Heart left ventricle (tissue), 16 donors: Measurements from ENCODE around the gene DUSP10. TPM values are rescaled to one million over a fixed set of nuclear protein-coding genes. Genes with fewer than 3 reads are reported as not detected.

Experiments used
- ATAC-seq, 4 donors: fragments of 200-7000 bp; cut with Tn5 transposase; one replicate each; pipeline ENCODE4 v1.9.1; 2020 to 2022; ENCODE audit warnings: moderate library complexity in 4 of 4, mild to moderate bottlenecking in 3 of 4, moderate number of reproducible peaks in 1 of 4
- DNase-seq, 5 donors: peaks; one replicate each; pipeline ENCODE4 v3.0.0-alpha.2; 2020
- H3K27ac ChIP-seq, 12 donors: fragments of 200-600 bp; sonication (generic) in 4 of 12; one replicate each; pipeline versions ENCODE4 v1.5.0 to v1.8.0; 2016 to 2022; ENCODE audit warnings: mild to moderate bottlenecking in 2 of 12
- H3K27me3 ChIP-seq, 9 donors: fragments of 200-600 bp; sonication (generic) in 2 of 9; one replicate each; pipeline versions ENCODE4 v1.5.1 to v1.8.0; 2016 to 2022; ENCODE audit warnings: mild to moderate bottlenecking in 3 of 9
- H3K36me3 ChIP-seq, 9 donors: fragments of 200-600 bp; sonication (generic) in 2 of 9; one replicate each; pipeline versions ENCODE4 v1.5.0 to v1.8.0; 2018 to 2022; ENCODE audit warnings: mild to moderate bottlenecking in 2 of 9
- H3K4me1 ChIP-seq, 12 donors: fragments of 200-600 bp; sonication (generic) in 4 of 12; one replicate each; pipeline versions ENCODE4 v1.5.0 to v1.8.0; 2016 to 2022; ENCODE audit warnings: mild to moderate bottlenecking in 3 of 12
- H3K4me3 ChIP-seq, 12 donors: fragments of 200-600 bp; sonication (generic) in 4 of 12; one replicate each; pipeline versions ENCODE4 v1.5.0 to v1.8.0; 2017 to 2022; ENCODE audit warnings: mild to moderate bottlenecking in 9 of 12, moderate library complexity in 4 of 12
- H3K9me3 ChIP-seq, 12 donors: fragments of 200-600 bp; sonication (generic) in 4 of 12; one replicate each; pipeline versions ENCODE4 v1.5.0 to v1.8.0; 2016 to 2022; ENCODE audit warnings: mild to moderate bottlenecking in 1 of 12
- POLR2A ChIP-seq, 2 donors: fragments of 450-650 bp; IDR thresholded peaks; one replicate each; pipeline ENCODE4 v1.6.1; 2017; ENCODE audit warnings: antibody characterized with exemption in 2 of 2, mild to moderate bottlenecking in 2 of 2, moderate library complexity in 2 of 2
- WGBS, 4 donors: extraction: QIAGEN DNeasy Blood & Tissue Kit in 2 of 4; methylation state at CpG; one replicate each; pipeline versions ENCODE4 v1.1.5 to v1.1.7; 2013 to 2018; 5-methylcytosine and 5-hydroxymethylcytosine counted together
- intact Hi-C, 10 donors: fragments of 100-400 bp; cut with DNase I; formaldehyde crosslinking; loops; one replicate each; pipeline versions ENCODE4 v1.11.1 to v1.14.2; 2022
- polyA plus RNA-seq, 2 donors: library from polyadenylated mRNA; stranded (reverse); fragments of 200-250 nt; gene quantifications; one replicate each; pipeline ENCODE4 v1.2.3, GENCODE V29; 2013
- total RNA-seq, 9 donors: library from RNA; depleted of rRNA in 2 of 9; stranded (reverse); fragments of >200 nt in 2 of 9; fragmentation: NEBNext Ultra II Directional in 3 of 9; extraction: Animal tissue kit (Norgen Biotek cat#: 25700) in 3 of 9; gene quantifications; one replicate each; pipeline versions ENCODE4 v1.1.0 to v1.2.4, GENCODE V29; 2016 to 2023
- TF ChIP-seq, protein P1 (sequence below), 12 donors: fragments of 200-600 bp; sonication (generic) in 4 of 12; IDR thresholded peaks; one replicate each; pipeline versions ENCODE4 v1.5.0 to v1.8.0; 2018 to 2022; ENCODE audit warnings: antibody characterized with exemption in 12 of 12, mild to moderate bottlenecking in 5 of 12
- donor health status: ischemic (EF 13 %, LVEDD 7.1; RV severe dilation, severe dysfunction).
- donor health status: healthy with polysubstance abuse.
- donor health status: DM: no; HTN: yes; CAD: no.
- donor health status: DM: no; HTN: no; CAD: no.
- donor health status: ischemic (EF 25% LVEDD 6.9; RV normal size, moderate dysfunction).
- donor health status: ischemic (EF 25% LVEDD 5.7; RV mildly dilated, moderate dysfunction).
- donor health status: healthy.
- donor health status: DM: yes; HTN: yes; CAD: no.
- donor health status: ischemic (EF 35%, LVEDD 5.7; RV mildly dilated, moderate dysfunction).
- donor health status: nonischemic (EF 11% LVEDD 7.7; RV severe dilation, severe dysfunction).
- donor health status: DM: yes; HTN: yes; CAD: no.
- donor health status: PGD.
- donor health status: ischemic (EF 29% LVEDD 5.4; RV normal size, mild dysfunction).
- donor health status: nonischemic (EF 23%, LVEDD 6.1; RV moderate dilation, normal function).

Gene DUSP10
- total and polyA plus RNA-seq, 11 donors: 2.2 to 7.1 (median 3.9) TPM

DNA sequence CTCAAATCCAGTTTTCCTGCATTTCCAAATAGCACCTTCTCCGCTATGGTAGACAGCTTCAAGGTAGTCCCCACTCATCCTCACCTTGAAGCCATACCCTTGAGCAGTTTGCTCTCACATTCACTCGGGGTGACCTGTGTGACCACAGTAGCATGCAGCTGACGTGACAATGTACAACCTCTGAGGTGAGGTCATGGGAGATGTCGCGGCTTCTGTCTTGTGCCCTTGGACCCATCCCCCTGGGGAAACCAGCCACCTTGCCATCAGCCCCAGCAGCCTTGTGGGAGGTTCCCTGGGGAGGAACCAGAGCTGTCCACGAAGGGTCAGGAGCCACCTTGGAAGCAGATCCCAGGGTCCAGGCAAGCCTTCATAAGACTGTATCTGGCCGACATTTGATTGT is 38.3 kb upstream of the DUSP10 start:
- DNase-seq: no peak
- Histone ChIP-seq H3K4me1 (peaks cover 0 to 60% (median 0%) of the 10 kb centered on the region in 12 donors), H3K9me3 (no peaks in the 10 kb centered on the region), H3K36me3 (no peaks in the 10 kb centered on the region), H3K27me3 (no peaks in the 10 kb centered on the region), H3K4me3 (no peak overlapping the region), H3K27ac (no peak overlapping the region)
- intact Hi-C loops: no loop called here
- no peak for TF ChIP-seq POLR2A (IDR thresholded peaks at IDR 0.05)
- TF ChIP-seq, protein P1, sequence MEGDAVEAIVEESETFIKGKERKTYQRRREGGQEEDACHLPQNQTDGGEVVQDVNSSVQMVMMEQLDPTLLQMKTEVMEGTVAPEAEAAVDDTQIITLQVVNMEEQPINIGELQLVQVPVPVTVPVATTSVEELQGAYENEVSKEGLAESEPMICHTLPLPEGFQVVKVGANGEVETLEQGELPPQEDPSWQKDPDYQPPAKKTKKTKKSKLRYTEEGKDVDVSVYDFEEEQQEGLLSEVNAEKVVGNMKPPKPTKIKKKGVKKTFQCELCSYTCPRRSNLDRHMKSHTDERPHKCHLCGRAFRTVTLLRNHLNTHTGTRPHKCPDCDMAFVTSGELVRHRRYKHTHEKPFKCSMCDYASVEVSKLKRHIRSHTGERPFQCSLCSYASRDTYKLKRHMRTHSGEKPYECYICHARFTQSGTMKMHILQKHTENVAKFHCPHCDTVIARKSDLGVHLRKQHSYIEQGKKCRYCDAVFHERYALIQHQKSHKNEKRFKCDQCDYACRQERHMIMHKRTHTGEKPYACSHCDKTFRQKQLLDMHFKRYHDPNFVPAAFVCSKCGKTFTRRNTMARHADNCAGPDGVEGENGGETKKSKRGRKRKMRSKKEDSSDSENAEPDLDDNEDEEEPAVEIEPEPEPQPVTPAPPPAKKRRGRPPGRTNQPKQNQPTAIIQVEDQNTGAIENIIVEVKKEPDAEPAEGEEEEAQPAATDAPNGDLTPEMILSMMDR (IDR thresholded peaks at IDR 0.05): no peak
- 78 to 95% (median 91%) methylated on average over 7 of the region's 7 CpGs for WGBS, 4 donors
- no peak for ATAC-seq

- intact Hi-C loops: no loop called here
- H3K27me3 ChIP-seq: no peaks in the 10 kb centered on the region
- H3K4me1 ChIP-seq: peaks cover 0 to 60% (median 0%) of the 10 kb centered on the region in 12 donors
- DNase-seq (no peak), ATAC-seq (no peak)
- H3K36me3 ChIP-seq: no peaks in the 10 kb centered on the region
- no peak for TF ChIP-seq POLR2A (IDR thresholded peaks at IDR 0.05)
- WGBS, 4 donors: 90 to 100% (median 96%) methylated on average over 1 of the region's 1 CpG
- H3K9me3 ChIP-seq: no peaks in the 10 kb centered on the region
- no peak overlapping the region for H3K27ac ChIP-seq
- no peak overlapping the region for H3K4me3 ChIP-seq
Measured at GRCh38 chr1:221779771-221780170, 37.9 kb upstream of the DUSP10 start.

GRCh38 chr1:221778535-221779142 is 36.8 kb upstream of the DUSP10 start:
- 73 to 81% (median 78%) methylated on average over 7 to 8 of the region's 8 CpGs for WGBS, 4 donors
- DNase-seq (no peak), ATAC-seq (no peak)
- no peak overlapping the region for H3K4me3 ChIP-seq
- H3K27me3 ChIP-seq: no peaks in the 10 kb centered on the region
- H3K9me3 ChIP-seq: no peaks in the 10 kb centered on the region
- peaks cover 0 to 55% (median 0%) of the 10 kb centered on the region in 12 donors for H3K4me1 ChIP-seq
- H3K27ac ChIP-seq: peak overlapping the region in 1 of 12 donors; percentile 56
- intact Hi-C loops: no loop called here
- H3K36me3 ChIP-seq: no peaks in the 10 kb centered on the region
- TF ChIP-seq, protein P1 (IDR thresholded peaks at IDR 0.05): no peak
- TF ChIP-seq POLR2A (IDR thresholded peaks at IDR 0.05): no peak

- 85 to 92% (median 86%) methylated on average over 3 of the region's 3 CpGs for WGBS, 4 donors
- intact Hi-C loops: no loop called here
- Histone ChIP-seq H3K4me3 (no peak overlapping the region), H3K27me3 (no peaks in the 10 kb centered on the region), H3K9me3 (no peaks in the 10 kb centered on the region), H3K36me3 (no peaks in the 10 kb centered on the region), H3K4me1 (peaks cover 0 to 51% (median 0%) of the 10 kb centered on the region in 12 donors), H3K27ac (peak overlapping the region in 1 of 12 donors; percentile 56)
- DNase-seq: no peak
- ATAC-seq: no peak
- TF ChIP-seq POLR2A (IDR thresholded peaks at IDR 0.05): no peak
- TF ChIP-seq, protein P1 (IDR thresholded peaks at IDR 0.05): no peak
Measured at GRCh38 chr1:221778125-221778524, 36.2 kb upstream of the DUSP10 start.
